BLaER1 (cell line): Measurements from ENCODE around the gene ALX4.

ENCODE experiments used
- H3K27ac ChIP-seq: shearing (Covaris generic); formaldehyde crosslinking; 2 replicates; pipeline ENCODE4 v1.8.1; 2022
- H3K27me3 ChIP-seq: shearing (Covaris generic); formaldehyde crosslinking; 2 replicates; pipeline ENCODE4 v1.8.1; 2022
- H3K36me3 ChIP-seq: shearing (Covaris generic); formaldehyde crosslinking; 2 replicates; pipeline ENCODE4 v1.8.1; 2022
- H3K4me1 ChIP-seq: shearing (Covaris generic); formaldehyde crosslinking; 2 replicates; pipeline ENCODE4 v1.8.1; 2022
- H3K4me2 ChIP-seq: shearing (Covaris generic); formaldehyde crosslinking; 2 replicates; pipeline ENCODE4 v1.8.1; 2022
- H3K4me3 ChIP-seq: shearing (Covaris generic); formaldehyde crosslinking; 2 replicates; pipeline ENCODE4 v1.8.1; 2022
- H3K9ac ChIP-seq: shearing (Covaris generic); formaldehyde crosslinking; 2 replicates; pipeline ENCODE4 v1.8.1; 2022
- H3K9me3 ChIP-seq: shearing (Covaris generic); formaldehyde crosslinking; 2 replicates; pipeline ENCODE4 v1.8.1; 2022
- H4K20me1 ChIP-seq: shearing (Covaris generic); formaldehyde crosslinking; 2 replicates; pipeline ENCODE4 v1.8.1; 2022
- Cebpa-rat ChIP-seq: shearing (Covaris generic); IDR thresholded peaks from 2 replicates; pipeline ENCODE4 v1.8.1; 2022

Gene ALX4

GRCh38 chr11:44248109-44248508 lies 61.8 kb downstream of the ALX4 start:
- Histone ChIP-seq H3K9ac (no peak overlapping the region), H3K9me3 (peaks cover 18% of the 10 kb centered on the region), H3K27me3 (no peaks in the 10 kb centered on the region), H4K20me1 (no peaks in the 10 kb centered on the region), H3K36me3 (peaks cover 49% of the 10 kb centered on the region), H3K27ac (no peak overlapping the region), H3K4me3 (no peak overlapping the region), H3K4me2 (no peak overlapping the region), H3K4me1 (no peaks in the 10 kb centered on the region)
- no peak for TF ChIP-seq Cebpa-rat

GRCh38 chr11:44247508-44247907 lies 62.4 kb downstream of the ALX4 start:
- TF ChIP-seq Cebpa-rat, result no peak
- H3K36me3 ChIP-seq, result peaks cover 52% of the 10 kb centered on the region
- peaks cover 12% of the 10 kb centered on the region for H3K9me3 ChIP-seq
- H3K27ac ChIP-seq, result no peak overlapping the region
- no peaks in the 10 kb centered on the region for H3K27me3 ChIP-seq
- H3K4me1 ChIP-seq, result no peaks in the 10 kb centered on the region
- no peak overlapping the region for H3K4me2 ChIP-seq
- no peaks in the 10 kb centered on the region for H4K20me1 ChIP-seq
- no peak overlapping the region for H3K9ac ChIP-seq
- no peak overlapping the region for H3K4me3 ChIP-seq

- Histone ChIP-seq H3K4me1 (no peaks in the 10 kb centered on the region), H4K20me1 (no peaks in the 10 kb centered on the region), H3K27ac (no peak overlapping the region), H3K4me3 (no peak overlapping the region), H3K27me3 (no peaks in the 10 kb centered on the region), H3K36me3 (peaks cover 59% of the 10 kb centered on the region), H3K9me3 (peaks cover 4% of the 10 kb centered on the region), H3K4me2 (no peak overlapping the region), H3K9ac (no peak overlapping the region)
- TF ChIP-seq Cebpa-rat, result no peak
Measured at GRCh38 chr11:44246726-44247125, 63.2 kb downstream of the ALX4 start.

GRCh38 chr11:44244639-44245310 lies 65.2 kb downstream of the ALX4 start:
- no peak overlapping the region for H3K9ac ChIP-seq
- no peaks in the 10 kb centered on the region for H4K20me1 ChIP-seq
- H3K9me3 ChIP-seq, result no peaks in the 10 kb centered on the region
- peaks cover 62% of the 10 kb centered on the region for H3K36me3 ChIP-seq
- H3K4me1 ChIP-seq, result no peaks in the 10 kb centered on the region
- TF ChIP-seq Cebpa-rat, result no peak
- no peaks in the 10 kb centered on the region for H3K27me3 ChIP-seq
- no peak overlapping the region for H3K4me3 ChIP-seq
- H3K4me2 ChIP-seq, result no peak overlapping the region
- H3K27ac ChIP-seq, result no peak overlapping the region

- H3K27ac ChIP-seq, result no peak overlapping the region
- H3K4me2 ChIP-seq, result no peak overlapping the region
Measured at GRCh38 chr11:44243595-44244343, 66.2 kb downstream of the ALX4 start.

GRCh38 chr11:44243086-44243485 lies 66.9 kb downstream of the ALX4 start:
- no peak overlapping the region for H3K9ac ChIP-seq
- H3K4me2 ChIP-seq, result no peak overlapping the region
- H3K4me3 ChIP-seq, result no peak overlapping the region
- no peaks in the 10 kb centered on the region for H3K27me3 ChIP-seq
- H4K20me1 ChIP-seq, result no peaks in the 10 kb centered on the region
- peaks cover 60% of the 10 kb centered on the region for H3K36me3 ChIP-seq
- no peaks in the 10 kb centered on the region for H3K9me3 ChIP-seq
- TF ChIP-seq Cebpa-rat, result no peak
- no peak overlapping the region for H3K27ac ChIP-seq
- no peaks in the 10 kb centered on the region for H3K4me1 ChIP-seq

More at GRCh38 chr11:44243595-44244343, 66.2 kb downstream of the ALX4 start:
- Histone ChIP-seq H3K4me1 (no peaks in the 10 kb centered on the region), H3K9ac (no peak overlapping the region), H3K4me3 (no peak overlapping the region), H3K27me3 (no peaks in the 10 kb centered on the region), H3K36me3 (peaks cover 59% of the 10 kb centered on the region), H4K20me1 (no peaks in the 10 kb centered on the region), H3K9me3 (no peaks in the 10 kb centered on the region)
- no peak for TF ChIP-seq Cebpa-rat

GRCh38 chr11:44241851-44242250 lies 68.1 kb downstream of the ALX4 start:
- Histone ChIP-seq H3K27ac (no peak overlapping the region), H3K36me3 (peaks cover 63% of the 10 kb centered on the region), H4K20me1 (no peaks in the 10 kb centered on the region), H3K27me3 (no peaks in the 10 kb centered on the region), H3K4me2 (no peak overlapping the region), H3K9me3 (no peaks in the 10 kb centered on the region), H3K4me1 (no peaks in the 10 kb centered on the region), H3K4me3 (no peak overlapping the region), H3K9ac (no peak overlapping the region)
- no peak for TF ChIP-seq Cebpa-rat

GRCh38 chr11:44237156-44237555 lies 72.8 kb downstream of the ALX4 start:
- no peaks in the 10 kb centered on the region for H3K27me3 ChIP-seq
- peaks cover 64% of the 10 kb centered on the region for H3K36me3 ChIP-seq
- no peaks in the 10 kb centered on the region for H3K9me3 ChIP-seq
- H3K27ac ChIP-seq, result no peak overlapping the region
- H3K4me1 ChIP-seq, result no peaks in the 10 kb centered on the region
- no peaks in the 10 kb centered on the region for H4K20me1 ChIP-seq
- no peak for TF ChIP-seq Cebpa-rat
- H3K4me3 ChIP-seq, result no peak overlapping the region
- H3K4me2 ChIP-seq, result no peak overlapping the region
- H3K9ac ChIP-seq, result no peak overlapping the region

GRCh38 chr11:44236296-44236695 lies 73.6 kb downstream of the ALX4 start:
- Histone ChIP-seq H3K36me3 (peaks cover 56% of the 10 kb centered on the region), H3K27me3 (no peaks in the 10 kb centered on the region), H3K27ac (no peak overlapping the region), H3K4me1 (no peaks in the 10 kb centered on the region), H3K9me3 (no peaks in the 10 kb centered on the region), H4K20me1 (no peaks in the 10 kb centered on the region), H3K4me2 (no peak overlapping the region), H3K9ac (no peak overlapping the region), H3K4me3 (no peak overlapping the region)
- no peak for TF ChIP-seq Cebpa-rat

GRCh38 chr11:44235765-44236201 lies 74.2 kb downstream of the ALX4 start:
- Histone ChIP-seq H3K9ac (no peak overlapping the region), H3K4me2 (no peak overlapping the region), H3K27me3 (no peaks in the 10 kb centered on the region), H3K4me3 (no peak overlapping the region), H3K9me3 (no peaks in the 10 kb centered on the region), H3K4me1 (no peaks in the 10 kb centered on the region), H4K20me1 (no peaks in the 10 kb centered on the region), H3K27ac (no peak overlapping the region), H3K36me3 (peaks cover 55% of the 10 kb centered on the region)
- no peak for TF ChIP-seq Cebpa-rat
